Activated B cell treated with CpG ODN at 0.5 μM for 24 hours (primary cell): Measurements from ENCODE around the gene TALDO1. TPM values are rescaled to one million over a fixed set of nuclear protein-coding genes. Genes with fewer than 3 reads are reported as not detected.
A peak's percentile ranks its signal among the peaks of the same experiment; 100 is the strongest.

Experiments
- ATAC-seq: fragments of 200-7000 bp; cut with Tn5 transposase; one replicate; pipeline ENCODE4 v1.10.0; 2021; ENCODE audit warnings: low read depth, mild to moderate bottlenecking, moderate library complexity
- CTCF ChIA-PET: fragments of 350-600 bp; sonication (Branson Sonifier 250); formaldehyde crosslinking; loops from one replicate; lab custom pipeline; 2021; ENCODE audit warnings: antibody characterized with exemption; lab: Charles Lee
- POLR2A ChIA-PET: fragments of 350-600 bp; sonication (Branson Sonifier 250); formaldehyde crosslinking; loops from one replicate; lab custom pipeline; 2021; ENCODE audit warnings: antibody characterized with exemption; lab: Charles Lee
- DNase-seq: peaks from one replicate; pipeline ENCODE4 v3.0.0; 2022
- H3K27ac Mint-ChIP-seq: one replicate; pipeline ENCODE4 v1.8.0; 2020; ENCODE audit warnings: mixed read lengths
- H3K27me3 Mint-ChIP-seq: one replicate; pipeline ENCODE4 v1.8.0; 2021; ENCODE audit warnings: mixed read lengths
- H3K36me3 Mint-ChIP-seq: one replicate; pipeline ENCODE4 v1.8.0; 2021; ENCODE audit warnings: low read depth, mixed read lengths
- H3K4me1 Mint-ChIP-seq: one replicate; pipeline ENCODE4 v1.8.0; 2021; ENCODE audit warnings: mixed read lengths
- H3K4me3 Mint-ChIP-seq: one replicate; pipeline ENCODE4 v1.8.0; 2020; ENCODE audit warnings: mild to moderate bottlenecking, mixed read lengths
- H3K9me3 Mint-ChIP-seq: one replicate; pipeline ENCODE4 v1.8.0; 2020; ENCODE audit warnings: mixed read lengths
- intact Hi-C: fragments of 100-400 bp; cut with micrococcal nuclease; formaldehyde crosslinking; loops from one replicate; pipeline ENCODE4 v1.15.1; 2024
- total RNA-seq: library from RNA; stranded (reverse); gene quantifications from 2 replicates; pipeline ENCODE4 v1.2.3, GENCODE V29; 2022
- TF ChIP-seq, protein P1 (sequence below): fragments of 200-600 bp; IDR thresholded peaks from one replicate; pipeline ENCODE4 v1.8.0; 2022; ENCODE audit warnings: antibody characterized with exemption, mild to moderate bottlenecking

TALDO1 gene
- total RNA-seq, 1 donor from 2014 or later = 194 TPM

DNA sequence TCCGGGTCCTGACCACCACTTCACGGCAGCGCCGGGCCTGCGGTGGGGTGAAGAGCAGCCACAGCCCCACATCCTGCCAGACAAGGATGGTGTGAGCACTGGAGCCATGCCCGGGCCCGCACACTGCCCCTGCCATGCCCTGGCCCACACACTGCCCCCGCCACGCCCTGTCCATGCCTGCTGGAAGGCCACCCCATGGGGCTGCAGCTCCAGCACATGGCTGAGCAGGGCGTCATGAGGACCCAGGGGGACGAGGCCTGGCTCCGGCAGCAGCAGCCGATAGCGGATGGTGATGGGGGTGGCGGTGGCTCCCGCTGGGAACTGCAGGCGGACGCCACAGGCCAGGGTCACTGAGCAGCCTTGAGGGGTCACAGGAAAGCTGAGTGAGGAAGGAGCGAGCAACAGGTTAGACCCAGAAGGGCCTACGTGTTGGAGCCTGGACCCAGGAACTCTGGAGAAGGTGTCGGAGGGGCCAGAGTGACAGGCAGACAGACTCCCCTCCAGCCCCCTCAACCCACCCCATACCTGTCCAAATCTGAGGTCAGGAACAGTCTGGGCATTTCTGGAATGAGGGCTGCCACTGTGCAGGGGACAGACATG lies 54.9 kb downstream of the TALDO1 start:
- CTCF ChIA-PET = no interaction called here
- H3K27me3 Mint-ChIP-seq = no peaks in the 10 kb centered on the region
- no peaks in the 10 kb centered on the region for H3K9me3 Mint-ChIP-seq
- ATAC-seq (no peak), DNase-seq (no peak)
- no peak overlapping the region for H3K27ac Mint-ChIP-seq
- intact Hi-C loops = no loop called here
- POLR2A ChIA-PET = no interaction called here
- H3K4me3 Mint-ChIP-seq = no peak overlapping the region
- TF ChIP-seq, protein P1, sequence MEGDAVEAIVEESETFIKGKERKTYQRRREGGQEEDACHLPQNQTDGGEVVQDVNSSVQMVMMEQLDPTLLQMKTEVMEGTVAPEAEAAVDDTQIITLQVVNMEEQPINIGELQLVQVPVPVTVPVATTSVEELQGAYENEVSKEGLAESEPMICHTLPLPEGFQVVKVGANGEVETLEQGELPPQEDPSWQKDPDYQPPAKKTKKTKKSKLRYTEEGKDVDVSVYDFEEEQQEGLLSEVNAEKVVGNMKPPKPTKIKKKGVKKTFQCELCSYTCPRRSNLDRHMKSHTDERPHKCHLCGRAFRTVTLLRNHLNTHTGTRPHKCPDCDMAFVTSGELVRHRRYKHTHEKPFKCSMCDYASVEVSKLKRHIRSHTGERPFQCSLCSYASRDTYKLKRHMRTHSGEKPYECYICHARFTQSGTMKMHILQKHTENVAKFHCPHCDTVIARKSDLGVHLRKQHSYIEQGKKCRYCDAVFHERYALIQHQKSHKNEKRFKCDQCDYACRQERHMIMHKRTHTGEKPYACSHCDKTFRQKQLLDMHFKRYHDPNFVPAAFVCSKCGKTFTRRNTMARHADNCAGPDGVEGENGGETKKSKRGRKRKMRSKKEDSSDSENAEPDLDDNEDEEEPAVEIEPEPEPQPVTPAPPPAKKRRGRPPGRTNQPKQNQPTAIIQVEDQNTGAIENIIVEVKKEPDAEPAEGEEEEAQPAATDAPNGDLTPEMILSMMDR = no peak
- H3K36me3 Mint-ChIP-seq = peaks cover 2% of the 10 kb centered on the region
- H3K4me1 Mint-ChIP-seq = peaks cover 13% of the 10 kb centered on the region

DNA sequence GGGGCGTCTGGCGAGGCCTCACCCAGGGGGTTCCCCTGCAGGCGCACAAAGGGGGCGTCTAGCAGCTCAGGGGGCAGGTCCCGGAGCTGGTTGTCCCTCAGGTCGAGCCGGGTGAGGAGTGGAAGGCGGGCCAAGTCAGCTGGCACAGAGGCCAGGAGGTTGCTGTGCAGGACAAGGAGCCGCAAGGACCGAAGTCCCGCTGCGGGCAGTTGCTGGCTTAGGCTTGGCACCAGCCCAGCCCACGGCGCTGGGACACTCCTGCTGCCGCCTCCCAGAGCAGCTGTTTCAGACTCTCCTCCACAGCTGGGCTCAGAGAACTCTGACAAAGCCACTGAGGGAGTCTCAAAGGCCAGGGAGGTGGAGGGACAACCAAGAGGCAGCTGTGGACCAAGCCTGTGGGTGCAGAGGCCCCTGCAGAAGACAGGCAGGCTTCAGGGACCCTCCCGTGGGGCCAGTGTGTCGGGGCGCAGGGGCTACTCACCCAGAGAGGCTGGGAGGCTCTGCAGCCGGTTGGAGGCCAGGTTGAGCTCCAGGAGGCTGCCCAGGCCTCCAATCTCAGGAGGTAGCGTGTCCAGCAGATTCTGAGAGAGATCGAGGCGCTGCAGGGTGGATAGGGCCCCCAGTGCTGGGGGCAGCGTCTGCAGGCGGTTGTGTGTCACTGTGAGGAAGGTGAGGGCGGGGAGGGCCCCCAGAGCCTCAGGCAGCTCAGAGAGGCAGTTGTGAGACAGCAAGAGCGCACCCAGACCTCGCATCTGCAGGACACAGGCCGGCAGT lies 55.6 kb downstream of the TALDO1 start:
- TF ChIP-seq, protein P1 = no peak
- Mint-ChIP-seq H3K4me3 (no peak overlapping the region), H3K9me3 (no peaks in the 10 kb centered on the region), H3K36me3 (peaks cover 2% of the 10 kb centered on the region), H3K4me1 (peaks cover 13% of the 10 kb centered on the region), H3K27ac (no peak overlapping the region), H3K27me3 (no peaks in the 10 kb centered on the region)
- intact Hi-C loops = no loop called here
- POLR2A ChIA-PET = interaction anchor here (2.3 kb wide), 1 partner anchor 17 kb away, joined by 9 read pairs; the partner anchor contains the start of gene PNPLA2
- no peak for DNase-seq
- ATAC-seq = no peak
- CTCF ChIA-PET = no interaction called here

DNA sequence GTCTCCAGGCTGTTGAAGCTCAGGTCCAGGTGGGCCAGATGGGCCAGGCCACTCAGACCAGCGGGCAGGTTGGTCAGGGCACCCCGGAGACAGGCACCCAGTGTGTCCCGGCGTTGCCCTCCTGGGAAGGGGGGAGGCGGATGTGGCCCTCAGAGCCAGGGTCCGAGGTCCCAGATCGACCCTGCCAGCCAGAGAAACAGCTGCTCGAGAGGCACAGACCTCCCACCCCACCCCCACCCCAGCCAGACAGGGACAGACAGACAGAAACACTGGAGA lies 56.1 kb downstream of the TALDO1 start:
- Mint-ChIP-seq H3K4me3 (no peak overlapping the region), H3K27ac (no peak overlapping the region), H3K27me3 (no peaks in the 10 kb centered on the region), H3K9me3 (no peaks in the 10 kb centered on the region), H3K4me1 (peaks cover 16% of the 10 kb centered on the region), H3K36me3 (peaks cover 2% of the 10 kb centered on the region)
- ChIA-PET POLR2A (interaction anchor here (2.3 kb wide), 1 partner anchor 16 kb away, joined by 9 read pairs; the partner anchor contains the start of gene PNPLA2), CTCF (no interaction called here)
- DNase-seq (no peak), ATAC-seq (no peak)
- TF ChIP-seq, protein P1 = no peak
- intact Hi-C loops = no loop called here

DNA sequence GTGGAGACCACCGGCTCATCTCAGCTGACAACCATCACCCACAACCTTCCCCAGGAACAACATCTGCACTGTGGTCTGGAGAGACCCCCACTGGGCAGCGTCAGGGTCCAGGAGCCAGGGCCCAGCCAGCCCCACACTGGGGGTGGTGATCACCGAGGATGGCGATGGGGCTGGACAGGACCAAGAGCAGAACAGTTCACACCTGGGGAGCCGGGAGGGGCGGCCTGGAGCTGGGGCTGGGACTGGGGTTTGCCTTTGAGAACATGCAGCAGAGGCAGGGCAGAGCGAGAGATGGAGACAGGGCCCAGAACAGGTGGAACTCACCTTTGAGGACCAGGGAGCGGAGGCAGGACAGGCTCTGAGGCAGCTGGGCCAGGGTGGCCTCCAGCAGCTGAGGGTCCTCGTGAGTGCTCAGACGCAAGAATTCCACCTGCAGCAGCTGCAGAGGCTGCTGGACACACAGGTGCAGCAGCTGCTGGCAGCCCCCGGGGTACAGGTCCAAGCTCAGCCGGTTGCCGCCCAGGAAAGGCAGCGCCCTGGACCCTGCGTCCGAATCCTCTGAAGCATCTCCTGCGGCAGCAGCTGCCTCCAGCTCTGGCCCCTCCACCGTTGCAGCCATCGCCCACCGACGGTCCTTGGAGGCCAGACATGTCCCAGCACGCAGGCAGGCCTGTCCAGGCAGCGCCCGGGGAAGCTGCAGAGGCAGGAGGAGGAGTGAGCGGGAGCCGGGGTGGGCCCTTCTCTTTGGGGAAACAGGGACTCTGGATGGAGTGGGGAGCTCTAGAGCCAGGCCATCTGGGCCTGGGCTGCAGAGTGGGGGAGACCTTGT lies 56.7 kb downstream of the TALDO1 start:
- Mint-ChIP-seq H3K4me3 (peak overlapping the region; percentile 68), H3K9me3 (no peaks in the 10 kb centered on the region), H3K27ac (no peak overlapping the region), H3K4me1 (peaks cover 22% of the 10 kb centered on the region), H3K36me3 (peaks cover 4% of the 10 kb centered on the region), H3K27me3 (no peaks in the 10 kb centered on the region)
- no peak for DNase-seq
- TF ChIP-seq, protein P1 = no peak
- ATAC-seq = no peak
- ChIA-PET POLR2A (interaction anchor here (1.1 to 2.3 kb wide), 3 partner anchors 16 to 56 kb away, joined by 3 to 9 read pairs (median 5); partner anchors contain the start of genes PNPLA2 and TALDO1), CTCF (no interaction called here)
- intact Hi-C loops = loop anchor here (2.0 kb wide), 1 partner anchor 267 kb away; the partner anchor contains the start of gene LRRC56
